GM19035 (cell line): ENCODE measurements around the gene ANGPT4.
"Not testable (repeated sequence)": the region's sequence is repeated elsewhere in the genome, so short reads cannot be mapped to it uniquely, and the experiment has no call there.

Source experiments
- ATAC-seq: cut with Tn5 transposase; IDR thresholded peaks from one replicate; pipeline ENCODE4 v1.9.1; 2021; ENCODE audit not compliant: unreplicated experiment

ANGPT4 gene

GRCh38 chr20:828987-829386 is 87.1 kb downstream of the ANGPT4 start:
- ATAC-seq, result no peak

GRCh38 chr20:827981-828380 is 88.2 kb downstream of the ANGPT4 start:
- ATAC-seq, result not testable (repeated sequence)

- ATAC-seq, result no peak
Observed at GRCh38 chr20:826695-827323, 89.3 kb downstream of the ANGPT4 start.

GRCh38 chr20:825710-826421 is 90.3 kb downstream of the ANGPT4 start:
- ATAC-seq, result no peak

GRCh38 chr20:824916-825315 is 91.2 kb downstream of the ANGPT4 start:
- ATAC-seq, result no peak

- ATAC-seq, result no peak
Observed at GRCh38 chr20:824490-824889, 91.6 kb downstream of the ANGPT4 start.

GRCh38 chr20:823574-823902 is 92.6 kb downstream of the ANGPT4 start:
- ATAC-seq, result no peak

GRCh38 chr20:822651-823573 is 93.2 kb downstream of the ANGPT4 start:
- no peak for ATAC-seq

- no peak for ATAC-seq
Observed at GRCh38 chr20:821731-822065, 94.4 kb downstream of the ANGPT4 start.

- no peak for ATAC-seq
Observed at GRCh38 chr20:821046-821730, 94.9 kb downstream of the ANGPT4 start.

- no peak for ATAC-seq
Observed at GRCh38 chr20:820323-820953, 95.7 kb downstream of the ANGPT4 start.
